Astrocyte (in vitro differentiated cells and primary cell): ENCODE data around the gene RAD51B.

Source experiments
- EZH2 ChIP-seq: IDR thresholded peaks from 2 replicates; pipeline ENCODE4 v1.6.1; 2012; ENCODE audit warnings: mild to moderate bottlenecking, low read length, inconsistent platforms; ENCODE audit not compliant: insufficient read depth
- TF ChIP-seq, protein P1 (sequence below): IDR thresholded peaks from 2 replicates; pipeline ENCODE4 v1.5.1; 2011; ENCODE audit warnings: low read depth, mild to moderate bottlenecking, inconsistent platforms, low read length, moderate library complexity; ENCODE audit not compliant: insufficient read depth

DNA sequence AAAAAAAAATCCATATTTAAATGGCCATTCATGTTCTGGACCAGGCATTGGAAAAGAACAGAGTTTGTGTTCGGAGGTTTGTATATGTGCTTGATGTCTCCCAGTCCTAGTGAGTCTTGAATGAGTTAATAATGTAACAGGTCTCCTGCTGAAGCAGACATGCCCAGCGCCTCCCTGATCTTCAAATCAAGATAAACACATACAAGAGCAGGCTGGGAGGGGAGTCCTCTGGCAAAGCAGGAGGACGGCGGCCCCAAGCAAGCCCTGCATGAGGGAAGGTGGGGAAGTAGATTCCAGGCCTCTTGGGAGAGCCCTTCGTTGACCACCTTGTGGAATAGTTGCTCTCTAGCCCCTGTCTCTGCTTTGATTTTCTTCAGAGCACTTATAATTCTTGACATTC, 817.0 kb downstream of the RAD51B start:
- TF ChIP-seq, protein P1, sequence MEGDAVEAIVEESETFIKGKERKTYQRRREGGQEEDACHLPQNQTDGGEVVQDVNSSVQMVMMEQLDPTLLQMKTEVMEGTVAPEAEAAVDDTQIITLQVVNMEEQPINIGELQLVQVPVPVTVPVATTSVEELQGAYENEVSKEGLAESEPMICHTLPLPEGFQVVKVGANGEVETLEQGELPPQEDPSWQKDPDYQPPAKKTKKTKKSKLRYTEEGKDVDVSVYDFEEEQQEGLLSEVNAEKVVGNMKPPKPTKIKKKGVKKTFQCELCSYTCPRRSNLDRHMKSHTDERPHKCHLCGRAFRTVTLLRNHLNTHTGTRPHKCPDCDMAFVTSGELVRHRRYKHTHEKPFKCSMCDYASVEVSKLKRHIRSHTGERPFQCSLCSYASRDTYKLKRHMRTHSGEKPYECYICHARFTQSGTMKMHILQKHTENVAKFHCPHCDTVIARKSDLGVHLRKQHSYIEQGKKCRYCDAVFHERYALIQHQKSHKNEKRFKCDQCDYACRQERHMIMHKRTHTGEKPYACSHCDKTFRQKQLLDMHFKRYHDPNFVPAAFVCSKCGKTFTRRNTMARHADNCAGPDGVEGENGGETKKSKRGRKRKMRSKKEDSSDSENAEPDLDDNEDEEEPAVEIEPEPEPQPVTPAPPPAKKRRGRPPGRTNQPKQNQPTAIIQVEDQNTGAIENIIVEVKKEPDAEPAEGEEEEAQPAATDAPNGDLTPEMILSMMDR: no peak
- no peak for TF ChIP-seq EZH2
